WTC11 (cell line): ENCODE measurements around the gene PRTN3.

Experiments
- JUN ChIP-seq: sonication (generic); formaldehyde crosslinking; IDR thresholded peaks from 2 replicates; pipeline ENCODE4 v1.8.0; 2023; ENCODE audit warnings: mild to moderate bottlenecking, missing genetic modification reagents
- KAT7 ChIP-seq: sonication (generic); formaldehyde crosslinking; IDR thresholded peaks from 2 replicates; pipeline ENCODE4 v1.8.1; 2023; ENCODE audit warnings: missing genetic modification reagents, mild to moderate bottlenecking, borderline replicate concordance
- NR3C1 ChIP-seq: sonication (generic); formaldehyde crosslinking; conservative IDR thresholded peaks from 2 replicates; pipeline ENCODE4 v1.8.1; 2023; ENCODE audit warnings: low read depth, mild to moderate bottlenecking, missing genetic modification reagents
- SP1 ChIP-seq: sonication (generic); formaldehyde crosslinking; conservative IDR thresholded peaks from 2 replicates; pipeline ENCODE4 v1.8.1; 2022; ENCODE audit warnings: missing genetic modification reagents
- ZNF263 ChIP-seq: sonication (generic); formaldehyde crosslinking; IDR thresholded peaks from 2 replicates; pipeline ENCODE4 v1.8.1; 2022; ENCODE audit warnings: low read depth, mild to moderate bottlenecking, moderate library complexity, missing genetic modification reagents
- ZNF416 ChIP-seq: fragments of 250-450 bp; sonication (Bioruptor Pico); IDR thresholded peaks from 2 replicates; pipeline ENCODE4 v1.9.0; 2021; ENCODE audit warnings: mild to moderate bottlenecking, inconsistent platforms
- ZNF423 ChIP-seq: fragments of 250-450 bp; sonication (Bioruptor Pico); IDR thresholded peaks from 2 replicates; pipeline ENCODE4 v2.1.2; 2022; ENCODE audit warnings: mild to moderate bottlenecking, moderate library complexity
- TF ChIP-seq, protein P1 (sequence below): fragments of 200-600 bp; IDR thresholded peaks from 2 replicates; pipeline ENCODE4 v1.8.0; 2022; ENCODE audit warnings: antibody characterized with exemption
- TF ChIP-seq, protein P2 (sequence below): sonication (generic); formaldehyde crosslinking; conservative IDR thresholded peaks from 2 replicates; pipeline ENCODE4 v1.8.1; 2023; ENCODE audit warnings: mild to moderate bottlenecking, low read depth, missing genetic modification reagents, moderate library complexity
- TF ChIP-seq, protein P3 (sequence below): sonication (generic); formaldehyde crosslinking; IDR thresholded peaks from 2 replicates; pipeline ENCODE4 v1.8.0; 2022; ENCODE audit warnings: mild to moderate bottlenecking, missing genetic modification reagents
- TF ChIP-seq, protein P4 (sequence below): fragments of 250-450 bp; sonication (Bioruptor Pico); IDR thresholded peaks from 2 replicates; pipeline ENCODE4 v1.9.0; 2021; ENCODE audit warnings: mild to moderate bottlenecking, borderline replicate concordance
- TF ChIP-seq, protein P5 (sequence below): sonication (generic); formaldehyde crosslinking; IDR thresholded peaks from 2 replicates; pipeline ENCODE4 v1.8.1; 2022; ENCODE audit warnings: low read depth, missing genetic modification reagents, borderline replicate concordance
- TF ChIP-seq, protein P6 (sequence below): sonication (generic); formaldehyde crosslinking; IDR thresholded peaks from 2 replicates; pipeline ENCODE4 v1.8.0; 2022; ENCODE audit warnings: mild to moderate bottlenecking, missing genetic modification reagents
- TF ChIP-seq, protein P7 (sequence below): sonication (generic); formaldehyde crosslinking; IDR thresholded peaks from 2 replicates; pipeline ENCODE4 v1.8.1; 2023; ENCODE audit warnings: mild to moderate bottlenecking, missing genetic modification reagents, moderate library complexity

DNA sequence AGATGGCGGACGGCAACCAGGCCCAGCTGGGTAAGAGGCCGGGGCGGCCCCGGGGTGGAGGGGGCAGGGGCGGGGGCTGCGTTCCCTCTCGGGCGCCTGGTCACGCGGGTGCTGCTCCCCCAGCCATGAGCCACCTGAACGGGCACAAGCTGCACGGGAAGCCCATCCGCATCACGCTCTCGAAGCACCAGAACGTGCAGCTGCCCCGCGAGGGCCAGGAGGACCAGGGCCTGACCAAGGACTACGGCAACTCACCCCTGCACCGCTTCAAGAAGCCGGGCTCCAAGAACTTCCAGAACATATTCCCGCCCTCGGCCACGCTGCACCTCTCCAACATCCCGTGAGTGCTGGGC is 32.4 kb upstream of the PRTN3 start:
- TF ChIP-seq, protein P1, sequence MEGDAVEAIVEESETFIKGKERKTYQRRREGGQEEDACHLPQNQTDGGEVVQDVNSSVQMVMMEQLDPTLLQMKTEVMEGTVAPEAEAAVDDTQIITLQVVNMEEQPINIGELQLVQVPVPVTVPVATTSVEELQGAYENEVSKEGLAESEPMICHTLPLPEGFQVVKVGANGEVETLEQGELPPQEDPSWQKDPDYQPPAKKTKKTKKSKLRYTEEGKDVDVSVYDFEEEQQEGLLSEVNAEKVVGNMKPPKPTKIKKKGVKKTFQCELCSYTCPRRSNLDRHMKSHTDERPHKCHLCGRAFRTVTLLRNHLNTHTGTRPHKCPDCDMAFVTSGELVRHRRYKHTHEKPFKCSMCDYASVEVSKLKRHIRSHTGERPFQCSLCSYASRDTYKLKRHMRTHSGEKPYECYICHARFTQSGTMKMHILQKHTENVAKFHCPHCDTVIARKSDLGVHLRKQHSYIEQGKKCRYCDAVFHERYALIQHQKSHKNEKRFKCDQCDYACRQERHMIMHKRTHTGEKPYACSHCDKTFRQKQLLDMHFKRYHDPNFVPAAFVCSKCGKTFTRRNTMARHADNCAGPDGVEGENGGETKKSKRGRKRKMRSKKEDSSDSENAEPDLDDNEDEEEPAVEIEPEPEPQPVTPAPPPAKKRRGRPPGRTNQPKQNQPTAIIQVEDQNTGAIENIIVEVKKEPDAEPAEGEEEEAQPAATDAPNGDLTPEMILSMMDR: no peak
- TF ChIP-seq ZNF263 (CRISPR knock-in tag) (no peak), NR3C1 (CRISPR knock-in tag) (no peak), ZNF416 (CRISPR knock-in tag) (no peak), KAT7 (CRISPR knock-in tag) (no peak), JUN (no peak), ZNF423 (CRISPR knock-in tag) (no peak), SP1 (no peak)
- TF ChIP-seq, protein P2, sequence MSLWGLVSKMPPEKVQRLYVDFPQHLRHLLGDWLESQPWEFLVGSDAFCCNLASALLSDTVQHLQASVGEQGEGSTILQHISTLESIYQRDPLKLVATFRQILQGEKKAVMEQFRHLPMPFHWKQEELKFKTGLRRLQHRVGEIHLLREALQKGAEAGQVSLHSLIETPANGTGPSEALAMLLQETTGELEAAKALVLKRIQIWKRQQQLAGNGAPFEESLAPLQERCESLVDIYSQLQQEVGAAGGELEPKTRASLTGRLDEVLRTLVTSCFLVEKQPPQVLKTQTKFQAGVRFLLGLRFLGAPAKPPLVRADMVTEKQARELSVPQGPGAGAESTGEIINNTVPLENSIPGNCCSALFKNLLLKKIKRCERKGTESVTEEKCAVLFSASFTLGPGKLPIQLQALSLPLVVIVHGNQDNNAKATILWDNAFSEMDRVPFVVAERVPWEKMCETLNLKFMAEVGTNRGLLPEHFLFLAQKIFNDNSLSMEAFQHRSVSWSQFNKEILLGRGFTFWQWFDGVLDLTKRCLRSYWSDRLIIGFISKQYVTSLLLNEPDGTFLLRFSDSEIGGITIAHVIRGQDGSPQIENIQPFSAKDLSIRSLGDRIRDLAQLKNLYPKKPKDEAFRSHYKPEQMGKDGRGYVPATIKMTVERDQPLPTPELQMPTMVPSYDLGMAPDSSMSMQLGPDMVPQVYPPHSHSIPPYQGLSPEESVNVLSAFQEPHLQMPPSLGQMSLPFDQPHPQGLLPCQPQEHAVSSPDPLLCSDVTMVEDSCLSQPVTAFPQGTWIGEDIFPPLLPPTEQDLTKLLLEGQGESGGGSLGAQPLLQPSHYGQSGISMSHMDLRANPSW (CRISPR knock-in tag): no peak
- TF ChIP-seq, protein P3, sequence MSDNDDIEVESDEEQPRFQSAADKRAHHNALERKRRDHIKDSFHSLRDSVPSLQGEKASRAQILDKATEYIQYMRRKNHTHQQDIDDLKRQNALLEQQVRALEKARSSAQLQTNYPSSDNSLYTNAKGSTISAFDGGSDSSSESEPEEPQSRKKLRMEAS (CRISPR knock-in tag): no peak
- TF ChIP-seq, protein P4, sequence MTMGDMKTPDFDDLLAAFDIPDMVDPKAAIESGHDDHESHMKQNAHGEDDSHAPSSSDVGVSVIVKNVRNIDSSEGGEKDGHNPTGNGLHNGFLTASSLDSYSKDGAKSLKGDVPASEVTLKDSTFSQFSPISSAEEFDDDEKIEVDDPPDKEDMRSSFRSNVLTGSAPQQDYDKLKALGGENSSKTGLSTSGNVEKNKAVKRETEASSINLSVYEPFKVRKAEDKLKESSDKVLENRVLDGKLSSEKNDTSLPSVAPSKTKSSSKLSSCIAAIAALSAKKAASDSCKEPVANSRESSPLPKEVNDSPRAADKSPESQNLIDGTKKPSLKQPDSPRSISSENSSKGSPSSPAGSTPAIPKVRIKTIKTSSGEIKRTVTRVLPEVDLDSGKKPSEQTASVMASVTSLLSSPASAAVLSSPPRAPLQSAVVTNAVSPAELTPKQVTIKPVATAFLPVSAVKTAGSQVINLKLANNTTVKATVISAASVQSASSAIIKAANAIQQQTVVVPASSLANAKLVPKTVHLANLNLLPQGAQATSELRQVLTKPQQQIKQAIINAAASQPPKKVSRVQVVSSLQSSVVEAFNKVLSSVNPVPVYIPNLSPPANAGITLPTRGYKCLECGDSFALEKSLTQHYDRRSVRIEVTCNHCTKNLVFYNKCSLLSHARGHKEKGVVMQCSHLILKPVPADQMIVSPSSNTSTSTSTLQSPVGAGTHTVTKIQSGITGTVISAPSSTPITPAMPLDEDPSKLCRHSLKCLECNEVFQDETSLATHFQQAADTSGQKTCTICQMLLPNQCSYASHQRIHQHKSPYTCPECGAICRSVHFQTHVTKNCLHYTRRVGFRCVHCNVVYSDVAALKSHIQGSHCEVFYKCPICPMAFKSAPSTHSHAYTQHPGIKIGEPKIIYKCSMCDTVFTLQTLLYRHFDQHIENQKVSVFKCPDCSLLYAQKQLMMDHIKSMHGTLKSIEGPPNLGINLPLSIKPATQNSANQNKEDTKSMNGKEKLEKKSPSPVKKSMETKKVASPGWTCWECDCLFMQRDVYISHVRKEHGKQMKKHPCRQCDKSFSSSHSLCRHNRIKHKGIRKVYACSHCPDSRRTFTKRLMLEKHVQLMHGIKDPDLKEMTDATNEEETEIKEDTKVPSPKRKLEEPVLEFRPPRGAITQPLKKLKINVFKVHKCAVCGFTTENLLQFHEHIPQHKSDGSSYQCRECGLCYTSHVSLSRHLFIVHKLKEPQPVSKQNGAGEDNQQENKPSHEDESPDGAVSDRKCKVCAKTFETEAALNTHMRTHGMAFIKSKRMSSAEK: no peak
- TF ChIP-seq, protein P5, sequence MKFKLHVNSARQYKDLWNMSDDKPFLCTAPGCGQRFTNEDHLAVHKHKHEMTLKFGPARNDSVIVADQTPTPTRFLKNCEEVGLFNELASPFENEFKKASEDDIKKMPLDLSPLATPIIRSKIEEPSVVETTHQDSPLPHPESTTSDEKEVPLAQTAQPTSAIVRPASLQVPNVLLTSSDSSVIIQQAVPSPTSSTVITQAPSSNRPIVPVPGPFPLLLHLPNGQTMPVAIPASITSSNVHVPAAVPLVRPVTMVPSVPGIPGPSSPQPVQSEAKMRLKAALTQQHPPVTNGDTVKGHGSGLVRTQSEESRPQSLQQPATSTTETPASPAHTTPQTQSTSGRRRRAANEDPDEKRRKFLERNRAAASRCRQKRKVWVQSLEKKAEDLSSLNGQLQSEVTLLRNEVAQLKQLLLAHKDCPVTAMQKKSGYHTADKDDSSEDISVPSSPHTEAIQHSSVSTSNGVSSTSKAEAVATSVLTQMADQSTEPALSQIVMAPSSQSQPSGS: no peak
- TF ChIP-seq, protein P6, sequence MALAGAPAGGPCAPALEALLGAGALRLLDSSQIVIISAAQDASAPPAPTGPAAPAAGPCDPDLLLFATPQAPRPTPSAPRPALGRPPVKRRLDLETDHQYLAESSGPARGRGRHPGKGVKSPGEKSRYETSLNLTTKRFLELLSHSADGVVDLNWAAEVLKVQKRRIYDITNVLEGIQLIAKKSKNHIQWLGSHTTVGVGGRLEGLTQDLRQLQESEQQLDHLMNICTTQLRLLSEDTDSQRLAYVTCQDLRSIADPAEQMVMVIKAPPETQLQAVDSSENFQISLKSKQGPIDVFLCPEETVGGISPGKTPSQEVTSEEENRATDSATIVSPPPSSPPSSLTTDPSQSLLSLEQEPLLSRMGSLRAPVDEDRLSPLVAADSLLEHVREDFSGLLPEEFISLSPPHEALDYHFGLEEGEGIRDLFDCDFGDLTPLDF (CRISPR knock-in tag): no peak
- TF ChIP-seq, protein P7, sequence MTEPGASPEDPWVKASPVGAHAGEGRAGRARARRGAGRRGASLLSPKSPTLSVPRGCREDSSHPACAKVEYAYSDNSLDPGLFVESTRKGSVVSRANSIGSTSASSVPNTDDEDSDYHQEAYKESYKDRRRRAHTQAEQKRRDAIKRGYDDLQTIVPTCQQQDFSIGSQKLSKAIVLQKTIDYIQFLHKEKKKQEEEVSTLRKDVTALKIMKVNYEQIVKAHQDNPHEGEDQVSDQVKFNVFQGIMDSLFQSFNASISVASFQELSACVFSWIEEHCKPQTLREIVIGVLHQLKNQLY: no peak
